Endometrium (tissue), 2 donors: ENCODE data around the gene EEFSEC.

Experiments
- FAIRE-seq: peaks from 2 replicates; lab custom pipeline; 2012; peaks lifted over from hg19 to GRCh38; lab: Jason Lieb, UNC
- donor health status: control.
- donor health status: control.

EEFSEC gene

GRCh38 chr3:128153156-128154041, at the start of gene EEFSEC:
EEFSEC (plus strand) TSS chr3:128153481; CDS start chr3:128153508, 27 bp downstream.
- no peak for FAIRE-seq

- no peak for FAIRE-seq
Observed at GRCh38 chr3:128107834-128108233, 45.4 kb upstream of the EEFSEC start.

- no peak for FAIRE-seq
Observed at GRCh38 chr3:128111147-128111546, 42.1 kb upstream of the EEFSEC start.

- FAIRE-seq: no peak
Observed at GRCh38 chr3:128112357-128112968, 40.8 kb upstream of the EEFSEC start.

- FAIRE-seq: no peak
Observed at GRCh38 chr3:128113817-128114794, 39.2 kb upstream of the EEFSEC start.

GRCh38 chr3:128122013-128122412, 31.3 kb upstream of the EEFSEC start:
- FAIRE-seq: no peak

GRCh38 chr3:128123156-128123537, 30.1 kb upstream of the EEFSEC start:
- no peak for FAIRE-seq

GRCh38 chr3:128123538-128124368, 29.5 kb upstream of the EEFSEC start, which contains the start of gene RUVBL1:
RUVBL1 (minus strand) TSS chr3:128123812; CDS start chr3:128123724, 88 bp downstream.
- FAIRE-seq: peak; percentile 94

- FAIRE-seq: no peak
Observed at GRCh38 chr3:128127236-128127635, 26.0 kb upstream of the EEFSEC start.

- FAIRE-seq: no peak
Observed at GRCh38 chr3:128128251-128128650, 25.0 kb upstream of the EEFSEC start.

GRCh38 chr3:128131897-128132646, 21.2 kb upstream of the EEFSEC start:
- no peak for FAIRE-seq

GRCh38 chr3:128133273-128133883, 19.9 kb upstream of the EEFSEC start:
- no peak for FAIRE-seq

- no peak for FAIRE-seq
Observed at GRCh38 chr3:128143496-128143895, 9.8 kb upstream of the EEFSEC start.

- no peak for FAIRE-seq
Observed at GRCh38 chr3:128144512-128145187, 8.6 kb upstream of the EEFSEC start.

- FAIRE-seq: no peak
Observed at GRCh38 chr3:128145279-128145678, 8.0 kb upstream of the EEFSEC start.

GRCh38 chr3:128146201-128146600, 7.1 kb upstream of the EEFSEC start:
- no peak for FAIRE-seq

- FAIRE-seq: no peak
Observed at GRCh38 chr3:128149650-128150049, 3.6 kb upstream of the EEFSEC start.

- no peak for FAIRE-seq
Observed at GRCh38 chr3:128151758-128152274, 1.5 kb upstream of the EEFSEC start.
